Measurements from ENCODE around the gene GUCA2B.

The GUCA2B gene

DNA sequence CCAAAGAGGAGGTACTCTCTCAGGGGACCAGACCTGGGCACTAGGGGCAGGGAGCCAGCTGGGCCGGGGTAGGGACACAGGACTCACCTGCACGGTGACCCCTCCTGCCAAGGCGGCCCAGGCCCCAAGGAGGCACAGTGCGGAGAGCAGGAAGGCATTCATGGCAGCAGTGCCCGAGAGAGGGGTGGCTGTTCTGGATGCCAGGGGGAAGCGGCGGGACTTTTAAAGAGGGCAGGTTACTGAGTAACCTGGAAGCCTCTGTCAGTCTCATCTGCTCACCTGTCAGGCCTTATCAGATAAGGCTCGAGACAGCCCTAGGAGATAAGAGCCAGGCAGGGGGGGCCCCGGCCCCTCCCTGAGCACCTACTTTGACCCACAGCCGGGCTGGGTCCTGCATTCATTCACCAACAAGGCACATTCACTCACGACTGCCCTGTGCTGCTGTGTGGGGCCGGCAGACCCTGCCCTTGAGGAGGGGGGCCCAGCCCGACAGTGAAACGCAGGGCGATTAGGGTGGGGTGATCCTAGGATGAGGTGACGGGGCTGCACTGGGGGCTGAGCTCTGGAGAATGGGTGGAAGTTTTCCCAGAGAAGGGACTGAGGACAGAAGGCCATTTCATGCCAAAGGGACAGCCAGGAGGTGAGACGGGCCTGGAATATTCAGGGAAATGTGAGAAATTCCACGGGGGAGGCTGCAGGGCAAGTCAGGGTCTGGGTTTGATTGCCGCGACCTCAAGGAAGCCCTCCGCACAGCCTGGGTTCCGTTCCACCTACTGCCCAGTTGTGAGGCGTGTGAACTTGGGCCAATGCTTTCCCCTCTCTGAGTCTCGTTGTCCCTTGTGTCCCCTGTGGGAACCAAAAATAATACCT is 11.6 kb downstream of the GUCA2B start, which contains the start of gene GUCA2A:
Gene GUCA2A (minus strand): TSS at position 195 of the 870 bp plus-strand sequence. CDS start 33 bp downstream, at position 162.
- H3K4me2 ChIP-seq (ENCODE audit: low read depth, low read length, poor library complexity, severe bottlenecking) = no peak within 1 kb of the TSS
- H3K27me3 ChIP-seq (ENCODE audit: insufficient read depth, low read length, poor library complexity, severe bottlenecking) = no peaks in the 10 kb centered on the region

DNA sequence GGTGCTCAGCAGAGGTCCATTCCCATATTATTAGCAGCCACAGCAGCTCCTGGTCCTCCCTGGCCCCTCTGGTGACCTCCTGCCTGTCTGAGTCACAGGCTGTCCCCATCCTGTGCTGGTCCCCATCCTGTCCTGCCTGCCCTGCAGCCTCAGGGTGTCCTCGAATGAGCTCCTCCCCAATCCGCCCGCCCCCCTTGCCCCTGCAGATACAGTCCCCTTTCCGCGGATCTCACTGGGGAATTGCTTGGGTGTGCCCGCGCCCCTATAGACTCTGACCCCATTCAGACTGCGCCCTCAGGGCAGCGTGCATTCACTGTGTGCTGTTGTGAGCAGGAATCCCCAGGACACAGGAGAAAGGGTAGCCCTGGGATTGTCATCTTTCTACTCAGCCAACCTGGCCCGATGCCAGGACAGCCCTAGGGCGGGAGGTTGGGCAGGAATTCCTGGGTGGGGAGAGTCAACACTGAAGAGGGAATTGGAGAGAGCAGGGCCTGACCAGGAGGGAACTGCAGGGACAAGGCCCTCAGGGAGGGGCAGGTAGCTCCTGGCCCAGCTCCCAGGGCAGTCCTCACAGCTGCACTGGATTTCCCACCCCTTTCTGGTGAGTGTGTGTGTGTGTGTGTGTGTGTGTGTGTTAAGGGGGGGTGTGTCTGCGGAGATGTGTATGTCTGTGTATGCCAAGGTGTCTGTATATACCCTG is 12.5 kb downstream of the GUCA2B start:
- Histone ChIP-seq H3K79me2 (ENCODE audit: insufficient read depth, low read length) (no peaks in the 10 kb centered on the region), H3K36me3 (ENCODE audit: insufficient read depth, low read length) (no peaks in the 10 kb centered on the region), H3K9ac (ENCODE audit: low read depth, low read length, poor library complexity, severe bottlenecking) (no peak overlapping the region), H2AFZ (ENCODE audit: low read length) (no peak overlapping the region), H3K4me1 (ENCODE audit: insufficient read depth, low read length, poor library complexity, severe bottlenecking) (peaks cover 10% of the 10 kb centered on the region), H3F3A (ENCODE audit: low read depth) (no peaks in the 10 kb centered on the region), H4K20me1 (ENCODE audit: insufficient read depth, low read length, poor library complexity, severe bottlenecking) (no peaks in the 10 kb centered on the region), H3K9me2 (replicated peaks; ENCODE audit: low read depth, low read length) (no peaks in the 10 kb centered on the region), H3K27me3 (ENCODE audit: insufficient read depth, low read length, poor library complexity, severe bottlenecking) (no peaks in the 10 kb centered on the region), H3K4me2 (ENCODE audit: low read depth, low read length, poor library complexity, severe bottlenecking) (no peak overlapping the region), H3K4me3 (ENCODE audit: low read length, poor library complexity, severe bottlenecking) (no peak overlapping the region), H3K9me3 (ENCODE audit: insufficient read depth, low read depth, low read length) (0 out of 2 replicates have a peak, but pooled peaks cover 5% of the 10 kb centered on the region)
- TF ChIP-seq, protein P1, sequence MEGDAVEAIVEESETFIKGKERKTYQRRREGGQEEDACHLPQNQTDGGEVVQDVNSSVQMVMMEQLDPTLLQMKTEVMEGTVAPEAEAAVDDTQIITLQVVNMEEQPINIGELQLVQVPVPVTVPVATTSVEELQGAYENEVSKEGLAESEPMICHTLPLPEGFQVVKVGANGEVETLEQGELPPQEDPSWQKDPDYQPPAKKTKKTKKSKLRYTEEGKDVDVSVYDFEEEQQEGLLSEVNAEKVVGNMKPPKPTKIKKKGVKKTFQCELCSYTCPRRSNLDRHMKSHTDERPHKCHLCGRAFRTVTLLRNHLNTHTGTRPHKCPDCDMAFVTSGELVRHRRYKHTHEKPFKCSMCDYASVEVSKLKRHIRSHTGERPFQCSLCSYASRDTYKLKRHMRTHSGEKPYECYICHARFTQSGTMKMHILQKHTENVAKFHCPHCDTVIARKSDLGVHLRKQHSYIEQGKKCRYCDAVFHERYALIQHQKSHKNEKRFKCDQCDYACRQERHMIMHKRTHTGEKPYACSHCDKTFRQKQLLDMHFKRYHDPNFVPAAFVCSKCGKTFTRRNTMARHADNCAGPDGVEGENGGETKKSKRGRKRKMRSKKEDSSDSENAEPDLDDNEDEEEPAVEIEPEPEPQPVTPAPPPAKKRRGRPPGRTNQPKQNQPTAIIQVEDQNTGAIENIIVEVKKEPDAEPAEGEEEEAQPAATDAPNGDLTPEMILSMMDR (conservative IDR thresholded peaks at IDR 0.05; ENCODE audit: low read length) = no peak
- no peak for TF ChIP-seq EZH2phosphoT487 (IDR thresholded peaks at IDR 0.05; ENCODE audit: borderline replicate concordance)

More for the DNA sequence above, 11.6 kb downstream of the GUCA2B start, which contains the start of gene GUCA2A:
- Histone ChIP-seq H3K79me2 (ENCODE audit: insufficient read depth, low read length) (no peaks in the 10 kb centered on the region), H3K9me3 (ENCODE audit: insufficient read depth, low read depth, low read length) (0 out of 2 replicates have a peak, but pooled peaks cover 6% of the 10 kb centered on the region), H3K4me3 (ENCODE audit: low read length, poor library complexity, severe bottlenecking) (no peak within 1 kb of the TSS), H3K9ac (ENCODE audit: low read depth, low read length, poor library complexity, severe bottlenecking) (no peak within 1 kb of the TSS), H3K4me1 (ENCODE audit: insufficient read depth, low read length, poor library complexity, severe bottlenecking) (peaks cover 10% of the 10 kb centered on the region), H2AFZ (ENCODE audit: low read length) (no peak within 1 kb of the TSS), H3F3A (ENCODE audit: low read depth) (no peaks in the 10 kb centered on the region), H3K36me3 (ENCODE audit: insufficient read depth, low read length) (no peaks in the 10 kb centered on the region), H3K9me2 (replicated peaks; ENCODE audit: low read depth, low read length) (no peaks in the 10 kb centered on the region), H4K20me1 (ENCODE audit: insufficient read depth, low read length, poor library complexity, severe bottlenecking) (no peaks in the 10 kb centered on the region)
- TF ChIP-seq, protein P1 (conservative IDR thresholded peaks at IDR 0.05; ENCODE audit: low read length) = no peak
- TF ChIP-seq EZH2phosphoT487 (IDR thresholded peaks at IDR 0.05; ENCODE audit: borderline replicate concordance) = no peak

DNA sequence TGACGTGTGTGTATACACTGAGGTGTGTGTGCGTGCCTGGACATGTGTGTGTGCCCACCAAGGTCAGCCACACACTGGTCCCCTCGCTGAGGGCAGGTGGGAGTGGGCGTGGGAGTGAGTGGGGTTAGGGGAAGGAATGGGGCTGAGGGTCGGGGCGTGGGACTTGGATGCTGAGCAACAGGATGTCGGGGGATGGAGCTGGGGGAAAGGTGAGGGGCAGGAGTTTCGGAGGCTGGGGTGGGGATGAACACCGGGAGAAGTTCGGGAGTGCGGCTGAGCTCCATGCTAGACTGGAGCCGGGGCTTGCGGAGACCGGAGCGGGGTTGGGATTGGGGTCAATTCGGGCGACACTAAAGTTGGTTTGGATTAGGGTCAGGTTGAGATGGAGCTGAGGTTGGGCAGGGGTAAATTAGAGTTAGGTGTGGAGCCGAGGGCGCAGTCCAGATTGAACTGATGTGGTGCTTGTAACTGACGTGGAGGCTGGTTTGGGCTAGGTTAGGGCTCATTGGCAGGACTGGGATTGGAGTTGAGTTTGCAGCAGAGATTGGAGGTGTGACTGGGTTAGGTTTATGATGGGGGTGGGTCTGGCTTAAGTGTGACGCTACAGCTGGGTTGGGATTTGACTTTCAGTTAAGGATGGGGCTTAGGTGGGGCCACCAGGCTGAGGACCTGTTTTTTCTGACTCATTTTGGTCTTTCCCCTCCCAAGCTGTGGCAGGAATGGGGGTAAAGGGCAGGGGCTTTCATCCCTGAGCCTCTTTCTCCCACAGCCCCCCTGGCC is 14.6 kb downstream of the GUCA2B start:
- no peaks in the 10 kb centered on the region for H3K9me2 ChIP-seq (replicated peaks; ENCODE audit: low read depth, low read length)
- H3F3A ChIP-seq (ENCODE audit: low read depth) = no peaks in the 10 kb centered on the region
- H3K9me3 ChIP-seq (ENCODE audit: insufficient read depth, low read depth, low read length) = no peaks in the 10 kb centered on the region
- no peak overlapping the region for H3K4me3 ChIP-seq (ENCODE audit: low read length, poor library complexity, severe bottlenecking)
- H3K27me3 ChIP-seq (ENCODE audit: insufficient read depth, low read length, poor library complexity, severe bottlenecking) = no peaks in the 10 kb centered on the region
- no peak overlapping the region for H2AFZ ChIP-seq (ENCODE audit: low read length)
- H3K9ac ChIP-seq (ENCODE audit: low read depth, low read length, poor library complexity, severe bottlenecking) = no peak overlapping the region
- H3K36me3 ChIP-seq (ENCODE audit: insufficient read depth, low read length) = no peaks in the 10 kb centered on the region
- H3K4me1 ChIP-seq (ENCODE audit: insufficient read depth, low read length, poor library complexity, severe bottlenecking) = no peaks in the 10 kb centered on the region
- H3K4me2 ChIP-seq (ENCODE audit: low read depth, low read length, poor library complexity, severe bottlenecking) = no peak overlapping the region
- no peaks in the 10 kb centered on the region for H4K20me1 ChIP-seq (ENCODE audit: insufficient read depth, low read length, poor library complexity, severe bottlenecking)
- no peak for TF ChIP-seq EZH2phosphoT487 (IDR thresholded peaks at IDR 0.05; ENCODE audit: borderline replicate concordance)
- TF ChIP-seq, protein P1 (conservative IDR thresholded peaks at IDR 0.05; ENCODE audit: low read length) = no peak
- no peaks in the 10 kb centered on the region for H3K79me2 ChIP-seq (ENCODE audit: insufficient read depth, low read length)

Data from Loucy (cell line).